Stomach (tissue), 4 donors: ENCODE measurements around the gene ELAVL2.

ENCODE experiments used
- CTCF ChIP-seq, 7 experiments: fragments of 450-650 bp in 4 of 7; fragments of 200-600 bp in 3 of 7; sonication (generic) in 3 of 7; IDR thresholded peaks; one replicate each; pipeline ENCODE4 v1.5.1; 2016 to 2019; ENCODE audit warnings: antibody characterized with exemption in 7 of 7, control low read depth in 2 of 7, mild to moderate bottlenecking in 1 of 7
- EP300 ChIP-seq: sonication (generic); formaldehyde crosslinking; IDR thresholded peaks from one replicate; pipeline ENCODE4 v1.6.1; 2017; ENCODE audit warnings: antibody characterized with exemption
- POLR2AphosphoS5 ChIP-seq, 3 donors: sonication (generic); formaldehyde crosslinking; IDR thresholded peaks; one replicate each; pipeline ENCODE4 v1.6.1; 2016; ENCODE audit warnings: antibody characterized with exemption in 3 of 3

GRCh38 chr9:23811633-23812032 is 14.4 kb downstream of the ELAVL2 start:
- no peak for TF ChIP-seq CTCF (IDR thresholded peaks at IDR 0.05)
- no peak for TF ChIP-seq EP300
- TF ChIP-seq POLR2AphosphoS5 (IDR thresholded peaks at IDR 0.05), result no peak
